ENCODE measurements around the gene NFE2L2. TPM values are rescaled to one million over a fixed set of nuclear protein-coding genes. Genes with fewer than 3 reads are reported as not detected.

NFE2L2 gene
- total and polyA plus RNA-seq, 9 of the 15 experiments (the other 6 are each of a cell fraction or from before 2014, with no cell fraction given): 29.3 to 120 (median 59.3) TPM

DNA sequence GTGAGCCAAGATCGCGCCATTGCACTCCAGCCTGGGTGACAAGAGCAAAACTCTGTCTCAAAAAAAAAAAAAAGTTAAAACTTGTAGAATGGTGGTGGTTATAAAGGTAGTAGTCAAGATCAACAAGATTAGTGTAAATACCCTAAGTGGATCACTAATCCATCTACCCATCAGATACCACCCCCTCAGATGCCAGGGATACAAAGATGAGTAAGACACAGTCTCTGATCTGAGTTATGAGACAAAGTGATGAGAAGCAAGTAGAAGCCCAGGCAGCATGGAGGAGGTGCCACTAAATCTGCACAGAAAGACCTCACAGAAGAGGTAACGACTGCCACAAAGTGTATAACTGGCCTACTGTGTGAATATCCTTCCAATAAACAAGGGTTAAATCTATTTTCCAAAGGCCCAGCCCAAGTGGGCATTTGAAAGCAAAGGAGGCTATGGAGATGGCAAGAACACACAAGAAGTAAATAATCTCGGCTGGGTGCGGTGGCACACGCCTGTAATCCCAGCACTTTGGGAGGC is 20.2 kb downstream of the NFE2L2 start:
- TF ChIP-seq GMEB1 (CRISPR knock-in tag; IDR thresholded peaks at IDR 0.05) (no peak), HDAC8 (tag; IDR thresholded peaks at IDR 0.05) (0 out of 2 replicates have a peak, but pooled peaks have one; percentile 29), ZKSCAN1 (IDR thresholded peaks at IDR 0.05; ENCODE audit: low read depth, low read length) (0 out of 2 replicates have a peak, but pooled peaks have one; percentile 20), ZNF175 (CRISPR knock-in tag; IDR thresholded peaks at IDR 0.05; ENCODE audit: low read depth) (0 out of 2 replicates have a peak, but pooled peaks have one; percentile 10)
- no peak for DNase-seq (ENCODE audit: extremely low read depth in 1 of 4, low spot score in 3 of 4)
- no peak for ATAC-seq
- 92% methylated on average over 4 of the region's 6 CpGs for WGBS (ENCODE audit: insufficient coverage, low coverage, missing lambda C conversion rate)
- in situ Hi-C loops (cut with MboI): no loop called here
- ChIA-PET CTCF (ENCODE audit: low intra/inter-chr PET ratio) (interaction anchor here (0.6 kb wide), 1 partner anchor 20 kb away, joined by 5 read pairs; the partner anchor contains the start of gene NFE2L2), POLR2A (interaction anchor here (0.6 to 3.0 kb wide), 8 partner anchors 10 to 449 kb away, joined by 4 to 23 read pairs (median 6); partner anchors contain the start of gene NFE2L2)
- Histone ChIP-seq H3K79me2 (ENCODE audit: control insufficient read depth, insufficient read depth, low read length) (peaks cover 98% of the 10 kb centered on the region), H3K4me3 (no peak overlapping the region), H3K27ac (ENCODE audit: extremely low read depth, low read depth, low read length) (no peak overlapping the region), H4K20me1 (replicated peaks; ENCODE audit: control insufficient read depth, insufficient read depth, low read length) (peaks cover 25% of the 10 kb centered on the region), H3K36me3 (ENCODE audit: control insufficient read depth, insufficient read depth, low read length) (peaks cover 36% of the 10 kb centered on the region; the same call in 2 of the 3 replicates), H3K27me3 (ENCODE audit: control insufficient read depth in 2 of 2, insufficient read depth in 2 of 2, low read length in 2 of 2) (no peaks in the 10 kb centered on the region), H2AFZ (ENCODE audit: low read depth, low read length) (no peak overlapping the region), H3K4me2 (ENCODE audit: insufficient read depth, low read length) (no peak overlapping the region), H3K9me3 (replicated peaks; ENCODE audit: control insufficient read depth, insufficient read depth, low read depth, low read length) (no peaks in the 10 kb centered on the region), H3K9ac (ENCODE audit: insufficient read depth in 1 of 2, low read depth in 2 of 2, low read length in 2 of 2) (no peak overlapping the region), H3K9me1 (ENCODE audit: control insufficient read depth, insufficient read depth, low read length) (no peaks in the 10 kb centered on the region), H3K4me1 (replicated peaks in 1 of 2; ENCODE audit: control insufficient read depth in 2 of 2, insufficient read depth in 2 of 2, low read length in 2 of 2) (peaks cover 18 to 60% of the 10 kb centered on the region in 2 experiments)
- intact Hi-C loops (cut with micrococcal nuclease): no loop called here
- FAIRE-seq: no peak
- no TSS peak for BruUV-seq (replicated peaks)

Measured in K562 (cell line).